ENCODE measurements around the gene ACTG1. TPM values are rescaled to one million over a fixed set of nuclear protein-coding genes. Genes with fewer than 3 reads are reported as not detected.
A peak's percentile ranks its signal among the peaks of the same experiment; 100 is the strongest.

Gene ACTG1
- total RNA-seq, 2 experiments from 2014 or later = 4,119 to 5,987 TPM

DNA sequence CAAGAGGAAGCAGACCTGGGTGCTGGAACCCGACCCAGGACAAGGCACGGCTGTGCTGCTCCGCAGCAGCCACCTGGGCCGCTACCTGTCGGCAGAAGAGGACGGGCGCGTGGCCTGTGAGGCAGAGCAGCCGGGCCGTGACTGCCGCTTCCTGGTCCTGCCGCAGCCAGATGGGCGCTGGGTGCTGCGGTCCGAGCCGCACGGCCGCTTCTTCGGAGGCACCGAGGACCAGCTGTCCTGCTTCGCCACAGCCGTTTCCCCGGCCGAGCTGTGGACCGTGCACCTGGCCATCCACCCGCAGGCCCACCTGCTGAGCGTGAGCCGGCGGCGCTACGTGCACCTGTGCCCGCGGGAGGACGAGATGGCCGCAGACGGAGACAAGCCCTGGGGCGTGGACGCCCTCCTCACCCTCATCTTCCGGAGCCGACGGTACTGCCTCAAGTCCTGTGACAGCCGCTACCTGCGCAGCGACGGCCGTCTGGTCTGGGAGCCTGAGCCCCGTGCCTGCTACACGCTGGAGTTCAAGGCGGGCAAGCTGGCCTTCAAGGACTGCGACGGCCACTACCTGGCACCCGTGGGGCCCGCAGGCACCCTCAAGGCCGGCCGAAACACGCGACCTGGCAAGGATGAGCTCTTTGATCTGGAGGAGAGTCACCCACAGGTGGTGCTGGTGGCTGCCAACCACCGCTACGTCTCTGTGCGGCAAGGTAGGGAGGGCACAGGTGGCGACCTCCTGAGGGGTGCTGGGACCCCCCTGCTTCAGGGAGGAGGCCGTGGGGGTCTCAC, 16.2 kb upstream of the ACTG1 start:
- H3K9me3 Mint-ChIP-seq (ENCODE audit: low read depth) = no peaks in the 10 kb centered on the region
- no peaks in the 10 kb centered on the region for H3K4me1 Mint-ChIP-seq
- intact Hi-C loops (cut with DNase I, micrococcal nuclease) = no loop called here
- ATAC-seq (no peak), DNase-seq (no peak)
- ChIA-PET POLR2A (no interaction called here), CTCF (no interaction called here)
- no peak overlapping the region for H3K27ac Mint-ChIP-seq
- peaks cover 5% of the 10 kb centered on the region for H3K27me3 Mint-ChIP-seq
- no peaks in the 10 kb centered on the region for H3K36me3 Mint-ChIP-seq (ENCODE audit: low read depth)
- no peak overlapping the region for H3K4me3 Mint-ChIP-seq

DNA sequence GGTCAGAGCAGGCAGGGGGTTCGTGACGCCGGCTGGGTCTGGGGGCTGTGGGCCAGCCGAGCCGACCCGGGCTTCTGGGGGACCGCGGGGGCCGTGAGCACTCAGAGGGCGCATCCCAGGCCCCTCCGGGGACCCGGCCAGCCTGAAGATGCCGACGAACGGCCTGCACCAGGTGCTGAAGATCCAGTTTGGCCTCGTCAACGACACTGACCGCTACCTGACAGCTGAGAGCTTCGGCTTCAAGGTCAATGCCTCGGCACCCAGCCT, 15.7 kb upstream of the ACTG1 start:
- POLR2A ChIA-PET = no interaction called here

DNA sequence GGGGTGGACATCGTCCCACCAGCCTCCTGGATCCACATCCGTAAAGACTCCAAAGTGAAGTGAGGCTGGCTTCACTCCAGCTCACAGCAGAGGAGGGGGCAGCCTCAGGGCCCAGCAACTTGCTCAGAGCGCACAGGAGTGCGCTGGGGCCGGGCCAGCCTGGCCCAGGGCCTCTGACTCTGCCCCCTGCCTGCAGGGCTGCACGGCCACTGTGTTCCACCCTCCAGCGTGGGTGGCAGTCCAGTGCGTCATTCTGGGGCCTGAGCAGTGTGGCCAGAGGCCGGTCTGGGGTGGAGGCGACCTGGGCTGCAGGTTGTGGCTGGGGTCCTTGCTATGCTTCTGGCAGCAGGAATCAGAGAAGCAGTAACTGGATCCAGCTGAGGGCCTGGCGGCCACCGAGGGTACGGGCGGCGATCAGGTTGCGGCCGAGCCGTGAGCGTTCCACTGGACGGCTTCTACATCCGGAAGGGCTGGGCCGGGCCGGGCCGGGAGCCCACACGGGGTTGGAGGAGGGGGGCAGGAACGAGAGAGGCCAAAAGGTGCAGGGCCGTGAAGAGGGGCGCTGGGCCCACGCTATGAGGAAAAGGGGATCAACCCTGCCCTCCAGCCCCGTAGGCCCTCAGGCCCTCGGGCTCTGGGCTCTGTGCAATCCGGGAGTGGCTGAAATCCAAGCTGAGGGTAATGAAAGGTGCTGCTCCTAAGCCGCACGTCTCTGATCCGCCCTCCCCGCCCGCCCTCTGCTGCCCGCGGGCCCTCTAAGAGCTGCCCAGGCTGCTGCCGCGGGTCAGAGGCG, 15.2 kb upstream of the ACTG1 start, which contains the start of gene FSCN2:
TSS of gene FSCN2 (plus strand) at position 787 of the 793 bp plus-strand sequence. CDS start 155 bp downstream, outside the sequence.
- Mint-ChIP-seq H3K4me1 (no peaks in the 10 kb centered on the region), H3K27me3 (peaks cover 2% of the 10 kb centered on the region), H3K4me3 (no peak within 1 kb of the TSS), H3K36me3 (ENCODE audit: low read depth) (no peaks in the 10 kb centered on the region), H3K27ac (no peak within 1 kb of the TSS), H3K9me3 (ENCODE audit: low read depth) (no peaks in the 10 kb centered on the region)
- ChIA-PET POLR2A (no interaction called here), CTCF (no interaction called here)
- intact Hi-C loops (cut with DNase I, micrococcal nuclease) = no loop called here
- DNase-seq (no peak), ATAC-seq (no peak)

More for the DNA sequence above, 15.7 kb upstream of the ACTG1 start:
- Mint-ChIP-seq H3K4me1 (no peaks in the 10 kb centered on the region), H3K4me3 (no peak overlapping the region), H3K27ac (no peak overlapping the region), H3K36me3 (ENCODE audit: low read depth) (no peaks in the 10 kb centered on the region), H3K9me3 (ENCODE audit: low read depth) (no peaks in the 10 kb centered on the region), H3K27me3 (peaks cover 2% of the 10 kb centered on the region)
- ATAC-seq (no peak), DNase-seq (no peak)
- CTCF ChIA-PET = no interaction called here
- intact Hi-C loops (cut with DNase I, micrococcal nuclease) = no loop called here

DNA sequence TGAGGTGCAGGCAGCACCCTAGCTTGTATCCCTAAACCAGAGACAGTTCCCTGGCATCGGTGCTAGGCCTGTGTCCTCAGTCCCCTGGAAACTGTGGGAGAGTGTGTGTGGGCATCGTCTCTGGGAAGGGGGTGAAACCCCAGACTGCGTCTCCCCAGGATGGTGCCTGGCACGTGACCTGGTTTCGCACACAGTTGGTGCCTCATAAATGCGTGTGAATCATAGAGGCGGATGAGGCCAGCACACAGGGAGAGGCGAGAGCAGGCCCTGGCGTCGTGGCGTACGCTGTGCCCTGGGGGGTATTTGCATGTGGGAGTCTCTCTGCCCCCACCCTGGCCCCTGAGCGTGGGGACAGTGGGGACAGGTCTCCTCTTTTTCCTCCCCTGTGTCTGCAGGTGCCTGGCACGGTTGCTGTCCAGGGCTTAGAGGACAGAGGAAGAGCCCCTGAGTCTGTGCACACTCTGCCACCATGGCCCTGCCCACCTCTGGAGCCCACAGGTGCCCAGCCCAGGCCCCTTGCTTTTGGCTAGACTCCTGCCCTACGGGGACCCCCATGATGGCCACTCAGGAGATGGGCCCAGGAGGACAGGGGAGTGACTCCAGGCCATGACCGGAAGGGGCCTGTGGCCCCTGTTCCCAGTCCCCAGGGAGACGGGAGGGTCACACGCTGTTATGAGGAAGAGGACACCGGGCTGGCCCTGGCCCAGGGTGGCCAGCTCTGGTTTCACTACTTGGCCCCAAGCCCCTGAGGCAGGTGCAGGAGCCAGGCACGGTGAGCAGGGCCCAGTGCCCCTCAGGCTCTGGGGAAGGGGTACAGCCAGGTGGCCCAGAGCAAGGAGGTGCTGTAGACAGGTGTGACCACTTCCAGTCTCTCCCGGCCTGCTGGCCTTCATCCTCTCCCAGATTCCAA, 14.3 kb upstream of the ACTG1 start:
- ChIA-PET POLR2A (no interaction called here), CTCF (interaction anchor here (0.7 kb wide), 1 partner anchor 436 kb away, joined by 3 read pairs; no protein-coding TSS in a partner anchor)
- Mint-ChIP-seq H3K27ac (no peak overlapping the region), H3K27me3 (peaks cover 2% of the 10 kb centered on the region), H3K36me3 (ENCODE audit: low read depth) (no peaks in the 10 kb centered on the region), H3K4me1 (no peaks in the 10 kb centered on the region), H3K4me3 (no peak overlapping the region), H3K9me3 (ENCODE audit: low read depth) (no peaks in the 10 kb centered on the region)
- no peak for ATAC-seq
- no peak for DNase-seq
- intact Hi-C loops (cut with DNase I, micrococcal nuclease) = no loop called here

DNA sequence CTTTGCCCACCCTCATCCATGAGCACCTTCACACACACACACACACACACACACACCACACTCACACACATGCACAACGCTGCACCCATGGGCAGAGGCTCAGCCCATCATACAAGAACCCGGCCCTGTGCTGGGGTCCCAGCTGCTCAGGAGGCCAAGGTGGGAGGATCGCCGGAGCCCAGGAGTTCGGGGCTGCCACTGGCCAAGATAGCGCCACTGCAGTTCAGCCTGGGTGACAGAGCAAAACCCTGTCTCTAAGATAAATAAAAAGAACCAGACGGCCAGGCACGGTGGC, 12.2 kb upstream of the ACTG1 start:
- CTCF ChIA-PET = no interaction called here

DNA sequence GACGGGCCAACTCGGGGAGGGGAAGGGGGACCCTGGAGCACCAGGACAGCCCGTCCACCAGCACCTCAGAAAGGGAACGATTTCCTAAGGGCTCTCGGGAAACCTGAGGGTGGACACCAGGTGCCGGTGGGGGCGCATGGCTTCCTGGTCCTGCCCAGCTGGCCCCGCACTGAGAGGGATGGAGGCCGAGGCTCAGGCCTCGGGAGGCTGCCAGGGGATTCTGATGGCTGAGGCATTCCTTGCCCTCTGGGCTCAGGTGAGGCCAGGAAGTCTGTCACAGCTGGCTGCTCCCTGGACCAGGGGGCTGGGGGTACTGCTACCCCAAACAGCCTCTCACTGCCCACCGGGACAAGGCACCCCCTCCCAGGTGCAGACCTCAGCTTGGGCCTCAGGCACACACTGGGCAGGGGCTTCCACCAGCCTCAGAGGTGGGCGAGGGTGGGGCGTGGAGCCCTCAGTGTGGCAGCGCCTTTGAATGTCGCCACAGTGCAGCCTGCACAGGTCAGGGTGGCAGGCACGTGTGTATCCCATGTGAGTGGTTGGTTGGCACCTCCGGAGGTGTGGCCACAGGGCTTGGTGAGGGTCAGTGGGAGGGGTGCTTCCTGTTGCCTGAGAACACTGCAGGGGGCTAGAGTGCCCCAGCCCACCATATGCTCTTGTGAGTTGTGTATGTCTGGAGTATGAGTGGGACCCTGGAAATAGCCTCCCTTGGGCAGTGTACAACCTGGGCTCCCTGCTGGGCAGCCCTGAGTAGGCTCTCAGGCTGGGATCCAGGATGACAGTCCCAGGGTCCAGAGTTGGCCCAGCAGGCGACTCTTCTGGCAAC, 11.7 kb upstream of the ACTG1 start:
- Mint-ChIP-seq H3K9me3 (ENCODE audit: low read depth) (no peaks in the 10 kb centered on the region), H3K27me3 (peaks cover 3% of the 10 kb centered on the region), H3K27ac (no peak overlapping the region), H3K4me1 (no peaks in the 10 kb centered on the region), H3K36me3 (ENCODE audit: low read depth) (no peaks in the 10 kb centered on the region), H3K4me3 (no peak overlapping the region)
- ATAC-seq (no peak), DNase-seq (no peak)
- ChIA-PET CTCF (no interaction called here), POLR2A (no interaction called here)
- intact Hi-C loops (cut with DNase I, micrococcal nuclease) = no loop called here

More for the DNA sequence above, 12.2 kb upstream of the ACTG1 start:
- POLR2A ChIA-PET = no interaction called here
- H3K27ac Mint-ChIP-seq = no peak overlapping the region
- H3K27me3 Mint-ChIP-seq = peaks cover 3% of the 10 kb centered on the region
- no peaks in the 10 kb centered on the region for H3K36me3 Mint-ChIP-seq (ENCODE audit: low read depth)
- intact Hi-C loops (cut with DNase I, micrococcal nuclease) = no loop called here
- H3K9me3 Mint-ChIP-seq (ENCODE audit: low read depth) = no peaks in the 10 kb centered on the region
- no peaks in the 10 kb centered on the region for H3K4me1 Mint-ChIP-seq
- DNase-seq (no peak), ATAC-seq (no peak)
- no peak overlapping the region for H3K4me3 Mint-ChIP-seq

DNA sequence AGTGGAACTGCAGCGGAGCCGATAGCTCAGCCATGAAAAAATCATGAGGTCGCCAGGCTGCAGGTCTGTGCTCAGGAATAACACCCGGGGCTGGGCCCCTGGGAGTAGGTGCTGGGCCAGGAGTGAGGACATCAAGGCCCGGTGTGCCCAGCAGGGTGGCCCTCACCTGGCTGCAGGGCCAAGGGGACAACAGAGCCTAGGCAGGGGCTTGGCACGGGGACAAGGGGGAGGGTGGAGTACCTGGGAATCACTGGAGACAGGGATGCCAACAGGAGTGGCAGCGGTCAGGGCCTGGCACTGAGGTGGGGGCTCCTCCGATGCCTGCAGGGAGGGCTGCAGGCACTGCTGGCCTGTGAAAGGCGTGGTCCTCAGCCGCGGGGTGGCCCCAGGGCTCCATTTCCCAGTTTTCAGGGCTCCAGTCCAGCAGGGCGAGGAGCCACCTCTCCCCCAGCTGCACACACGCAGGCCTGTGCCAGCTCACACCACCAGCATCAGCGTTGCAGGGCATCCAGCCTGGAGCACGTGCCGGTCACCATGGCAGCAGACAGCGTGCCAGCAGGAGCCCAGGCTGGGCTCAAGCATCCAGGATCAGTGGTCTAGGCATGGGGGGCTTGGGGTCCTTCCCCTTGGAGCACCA, 10.9 kb upstream of the ACTG1 start:
- peaks cover 3% of the 10 kb centered on the region for H3K27me3 Mint-ChIP-seq
- ATAC-seq (no peak), DNase-seq (no peak)
- no peak overlapping the region for H3K4me3 Mint-ChIP-seq
- no peaks in the 10 kb centered on the region for H3K36me3 Mint-ChIP-seq (ENCODE audit: low read depth)
- H3K4me1 Mint-ChIP-seq = no peaks in the 10 kb centered on the region
- no peak overlapping the region for H3K27ac Mint-ChIP-seq
- H3K9me3 Mint-ChIP-seq (ENCODE audit: low read depth) = no peaks in the 10 kb centered on the region
- intact Hi-C loops (cut with DNase I, micrococcal nuclease) = no loop called here
- ChIA-PET CTCF (interaction anchor here (0.7 kb wide), 1 partner anchor 111 kb away, joined by 3 read pairs; no protein-coding TSS in a partner anchor), POLR2A (no interaction called here)

DNA sequence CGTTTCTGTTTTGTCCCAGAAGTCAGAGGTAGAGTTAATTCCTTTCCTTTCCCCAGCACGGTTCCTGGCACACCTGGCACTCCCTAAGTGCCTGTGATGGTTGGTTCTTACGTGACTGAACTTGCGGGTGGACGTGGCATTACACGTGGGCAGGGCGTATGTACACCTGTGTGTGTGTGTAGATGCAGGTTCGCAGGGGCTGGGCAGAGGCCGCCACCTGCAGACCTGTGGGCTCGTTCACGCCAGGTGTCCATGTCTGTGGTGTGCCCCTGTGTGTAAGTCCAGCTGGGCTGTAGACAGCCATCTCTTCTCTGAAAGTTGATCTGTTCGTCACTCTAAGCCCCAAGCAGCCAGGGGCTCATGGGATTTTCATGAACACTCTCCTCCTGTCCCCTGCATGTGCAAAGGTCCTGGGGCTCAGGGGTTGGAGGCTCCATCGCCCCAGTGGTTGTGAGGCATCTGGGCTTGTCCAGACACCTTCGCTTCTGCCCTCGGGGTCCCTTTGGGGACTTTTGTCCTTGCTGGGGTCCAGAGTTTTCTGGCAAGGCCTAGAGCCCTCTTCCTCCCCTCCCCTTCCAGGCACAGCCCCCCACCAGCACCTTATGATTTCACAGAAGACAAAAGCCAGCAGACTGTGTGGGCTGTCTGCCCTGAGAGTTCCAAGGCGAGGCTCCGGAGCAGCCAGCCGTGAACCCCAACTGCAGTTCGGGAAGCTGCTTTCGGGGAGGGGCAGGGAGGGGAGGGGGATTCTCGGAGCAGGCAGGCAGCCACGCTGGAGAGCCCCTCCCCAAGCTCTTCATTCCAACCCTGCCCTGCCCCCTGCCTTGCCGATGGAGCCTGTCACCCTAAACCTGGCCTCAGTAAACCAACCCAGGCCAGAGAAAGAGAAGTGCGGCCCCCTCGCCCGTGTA, 10.1 kb upstream of the ACTG1 start:
- intact Hi-C loops (cut with DNase I, micrococcal nuclease) = no loop called here
- Mint-ChIP-seq H3K27me3 (peaks cover 3% of the 10 kb centered on the region), H3K27ac (no peak overlapping the region), H3K9me3 (ENCODE audit: low read depth) (no peaks in the 10 kb centered on the region), H3K36me3 (ENCODE audit: low read depth) (no peaks in the 10 kb centered on the region), H3K4me3 (no peak overlapping the region), H3K4me1 (peaks cover 3% of the 10 kb centered on the region)
- DNase-seq = no peak
- ChIA-PET POLR2A (no interaction called here), CTCF (interaction anchor here (0.7 kb wide), 1 partner anchor 112 kb away, joined by 3 read pairs; no protein-coding TSS in a partner anchor)
- ATAC-seq = no peak

DNA sequence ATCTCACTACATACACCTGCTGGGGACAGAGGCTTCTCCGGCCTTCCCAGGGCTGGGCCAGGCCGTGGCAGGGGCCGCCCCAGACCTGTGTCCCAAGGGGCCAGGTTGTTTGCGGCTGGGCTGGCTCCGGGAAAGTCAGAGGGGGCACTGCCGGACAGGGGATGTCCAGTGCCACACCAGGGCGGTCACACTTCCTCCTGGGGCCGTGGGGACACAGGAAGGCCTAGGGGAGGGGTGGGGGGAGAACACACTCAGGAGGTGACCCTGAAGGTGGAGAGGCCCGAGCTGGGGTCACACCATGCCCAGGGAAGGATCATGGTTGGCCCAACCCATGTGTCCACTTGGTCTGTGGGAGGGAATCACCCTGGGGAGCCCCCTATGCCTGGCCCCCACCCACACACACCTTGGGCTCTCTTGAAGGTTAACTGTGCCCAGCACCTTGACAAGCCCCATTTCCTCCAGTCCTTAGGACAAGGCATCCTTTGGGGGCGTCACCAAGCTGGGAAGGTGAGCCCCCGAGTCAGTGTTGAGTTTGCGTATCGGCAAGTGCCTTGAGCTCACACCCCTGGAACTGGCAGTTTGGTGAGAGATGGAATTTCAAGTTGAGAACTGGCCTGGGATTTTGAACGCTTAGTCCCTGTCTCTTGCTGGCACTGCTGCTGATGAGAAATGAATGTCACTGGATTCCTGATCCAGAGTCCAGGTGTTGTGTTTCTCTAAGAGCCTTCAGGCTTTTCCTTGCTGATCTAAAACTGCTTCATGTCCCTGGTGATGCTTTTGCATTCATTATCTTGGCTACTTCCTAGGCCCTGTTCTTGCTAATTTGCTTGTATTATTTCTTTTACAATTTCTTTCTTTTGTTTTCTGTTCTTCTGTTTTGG, 7.7 kb upstream of the ACTG1 start:
- peak overlapping the region; percentile 40 for H3K4me3 Mint-ChIP-seq
- ATAC-seq = no peak
- CTCF ChIA-PET = no interaction called here
- POLR2A ChIA-PET = no interaction called here
- peaks cover 14% of the 10 kb centered on the region for H3K4me1 Mint-ChIP-seq
- H3K36me3 Mint-ChIP-seq (ENCODE audit: low read depth) = peaks cover 1% of the 10 kb centered on the region
- peaks cover 2% of the 10 kb centered on the region for H3K27me3 Mint-ChIP-seq
- intact Hi-C loops (cut with DNase I, micrococcal nuclease) = no loop called here
- no peak overlapping the region for H3K27ac Mint-ChIP-seq
- DNase-seq = no peak
- no peaks in the 10 kb centered on the region for H3K9me3 Mint-ChIP-seq (ENCODE audit: low read depth)

Measured in activated CD4-positive, alpha-beta T cell treated with anti-CD3 and anti-CD28 coated beads for 36 hours (primary cell).